ENCODE data around the gene MXD1. TPM values are rescaled to one million over a fixed set of nuclear protein-coding genes. Genes with fewer than 3 reads are reported as not detected.
"Not testable (repeated sequence)": the region's sequence is repeated elsewhere in the genome, so short reads cannot be mapped to it uniquely, and the experiment has no call there.

MXD1 gene
- 12.2 TPM for total RNA-seq

DNA sequence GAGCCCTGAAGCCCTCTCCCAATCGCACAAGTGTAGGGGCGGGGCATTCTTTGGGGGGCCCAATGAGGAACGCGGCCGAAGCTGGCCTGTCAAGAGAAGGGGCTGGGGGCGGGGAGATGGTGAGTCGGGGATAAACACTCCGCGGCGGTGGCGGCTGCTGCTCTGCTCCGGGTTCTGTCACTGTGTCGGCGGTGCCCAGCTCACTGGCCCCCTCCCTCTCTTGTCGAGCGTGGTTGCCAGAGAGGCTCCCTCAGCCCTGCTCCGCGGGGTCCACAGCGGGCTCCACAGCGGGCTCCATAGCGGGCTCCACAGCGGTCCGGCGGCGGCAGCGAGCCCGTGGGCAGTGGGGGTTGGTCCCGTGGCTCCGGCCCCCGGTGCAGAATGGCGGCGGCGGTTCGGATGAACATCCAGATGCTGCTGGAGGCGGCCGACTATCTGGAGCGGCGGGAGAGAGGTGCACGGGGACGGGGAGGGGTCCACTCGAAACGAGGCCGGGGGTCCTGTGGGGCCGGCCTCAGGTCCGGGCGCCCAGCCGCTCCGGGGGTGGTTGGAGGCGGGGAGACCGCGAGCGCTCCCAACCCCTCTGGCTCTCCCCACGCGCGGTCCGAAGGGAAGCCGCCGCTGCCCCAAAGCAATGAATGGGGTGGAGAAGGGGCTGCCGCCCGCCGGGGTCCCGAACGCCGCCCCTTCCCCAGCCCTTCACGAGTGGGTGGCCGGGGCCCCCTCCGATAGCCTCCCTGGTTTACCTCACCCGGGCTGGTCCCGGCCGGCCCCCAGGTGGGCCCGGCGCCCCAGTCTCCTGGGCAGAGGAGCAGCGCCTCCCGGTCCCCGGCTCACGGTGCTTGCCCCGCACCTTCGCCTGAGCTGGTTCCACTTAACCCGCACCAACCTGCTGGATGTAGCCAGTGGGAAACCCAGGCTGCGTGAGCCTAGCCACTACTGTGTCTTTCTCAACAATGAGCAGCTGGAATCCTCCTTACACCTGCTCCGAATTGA is at the start of gene MXD1:
TSS of gene MXD1 (plus strand) at position 160 of the 996 bp plus-strand sequence. CDS start at position 382, 222 bp downstream.
- peak; percentile 22 to 97 for DNase-seq (ENCODE audit: low spot score in 2 of 2)
- no peak for FAIRE-seq

DNA sequence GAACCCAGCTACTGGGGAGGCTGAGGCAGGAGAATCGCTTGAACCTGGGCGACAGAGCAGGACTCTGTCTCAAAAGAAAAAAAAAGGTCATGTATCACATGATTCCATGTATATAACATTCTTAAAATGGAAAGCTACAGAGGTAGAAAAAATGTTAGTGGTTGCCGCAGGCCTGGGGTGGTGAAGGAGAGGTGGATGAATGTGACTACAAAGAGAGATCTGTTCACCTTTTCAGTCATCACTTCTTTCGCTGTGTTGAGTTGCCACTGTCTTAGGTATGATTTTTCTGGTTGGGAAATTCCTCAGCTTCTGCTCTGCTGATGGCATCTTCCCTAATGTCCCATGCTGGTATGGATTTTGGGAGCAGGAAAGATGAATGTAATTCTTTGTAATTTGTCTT is 26.5 kb upstream of the MXD1 start:
- FAIRE-seq, result no peak
- DNase-seq (ENCODE audit: low spot score in 2 of 2), result no peak

DNA sequence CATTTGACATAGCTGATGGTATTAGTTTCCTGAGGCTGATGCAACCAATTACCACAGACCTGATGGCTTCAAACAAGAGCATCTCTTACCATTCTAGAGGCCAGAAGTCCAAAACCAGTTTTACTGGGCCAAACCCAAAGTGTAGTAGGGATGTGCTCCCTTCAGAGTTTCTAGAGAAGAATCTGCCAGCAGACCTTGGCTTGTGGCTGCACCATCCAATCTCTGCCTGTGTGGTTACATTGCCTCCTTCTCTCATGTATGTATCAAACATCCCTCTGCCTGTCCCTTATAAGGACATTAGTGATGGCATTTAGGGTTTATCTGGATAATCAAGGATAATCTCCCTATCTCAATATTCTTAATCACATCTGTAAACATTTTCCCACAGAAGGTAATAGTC is 25.6 kb upstream of the MXD1 start:
- FAIRE-seq (no peak), DNase-seq (ENCODE audit: low spot score in 2 of 2) (no peak)

DNA sequence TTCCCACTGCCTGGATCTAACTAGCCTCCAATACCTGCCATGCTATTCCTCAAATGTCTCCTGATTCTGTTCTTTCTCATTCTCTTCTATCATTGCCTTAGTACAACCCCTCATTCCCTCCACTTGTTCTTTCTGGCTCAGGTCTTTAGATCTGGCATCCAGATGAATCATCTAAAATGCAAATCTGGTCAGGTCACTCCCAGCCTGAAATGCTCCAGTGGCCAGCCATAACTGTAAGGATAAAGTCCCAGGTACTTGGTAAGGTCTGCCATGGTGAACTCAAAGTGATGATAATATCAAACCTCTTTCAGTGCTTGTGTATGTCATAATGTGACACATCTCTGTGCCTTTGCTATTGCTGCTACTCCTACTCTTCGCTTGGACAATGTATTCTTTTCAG is 24.0 kb upstream of the MXD1 start:
- FAIRE-seq, result no peak

GRCh38 chr2:69892838-69893424 is 22.0 kb upstream of the MXD1 start:
- not testable (repeated sequence) for DNase-seq (ENCODE audit: low spot score in 2 of 2); FAIRE-seq

More for the DNA sequence above, 24.0 kb upstream of the MXD1 start:
- no peak for DNase-seq (ENCODE audit: low spot score in 2 of 2)

DNA sequence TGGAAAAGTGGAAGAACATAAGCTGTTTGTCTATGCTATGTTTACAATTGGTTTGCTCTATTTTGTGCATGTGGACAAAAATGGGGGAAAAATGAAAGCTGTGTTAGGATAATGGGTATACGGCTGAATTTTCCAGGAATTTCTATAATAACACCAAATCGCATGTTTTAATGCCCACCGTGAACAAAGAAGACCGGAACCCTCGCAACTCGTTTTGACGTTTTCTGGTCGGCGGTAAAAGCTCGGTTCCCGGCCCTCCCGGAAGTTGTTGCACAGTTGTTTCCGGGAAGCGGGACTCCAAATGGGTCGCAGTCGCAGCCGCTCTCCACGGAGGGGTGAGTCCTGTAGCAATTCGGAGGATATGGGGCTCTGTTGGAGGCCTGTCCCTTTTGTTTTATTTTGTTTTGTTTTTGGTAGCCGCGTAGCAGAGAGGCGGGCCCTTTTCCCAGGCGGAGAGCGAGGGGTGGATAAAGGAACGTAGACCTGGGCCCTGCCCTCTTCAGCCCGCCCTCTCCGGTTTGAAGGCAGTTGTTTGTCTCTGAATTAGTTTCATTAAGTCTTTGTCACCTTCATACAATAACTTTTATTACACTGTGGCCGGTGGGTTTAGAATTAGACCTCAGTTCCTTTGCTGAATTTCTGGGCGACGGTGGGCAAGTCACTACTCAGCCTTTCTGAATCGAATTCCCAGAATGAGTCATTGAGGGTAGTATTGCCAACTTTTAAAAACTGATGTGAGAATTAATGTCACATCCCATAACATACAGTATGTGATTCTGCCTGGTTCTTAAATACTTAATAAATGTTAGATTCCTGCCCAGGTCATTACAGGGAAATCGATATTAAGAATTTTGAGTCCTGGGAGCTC is 21.0 kb upstream of the MXD1 start, which contains the start of gene SNRNP27:
TSS of gene SNRNP27 (plus strand) at position 273 of the 868 bp plus-strand sequence. CDS start at position 302, 29 bp downstream.
- FAIRE-seq (no peak), DNase-seq (ENCODE audit: low spot score in 2 of 2) (peak; percentile 34 to 75)

- FAIRE-seq; DNase-seq (ENCODE audit: low spot score in 2 of 2): not testable (repeated sequence)
These were observed 20.2 kb upstream of the MXD1 start for GRCh38 chr2:69894737-69895136.

DNA sequence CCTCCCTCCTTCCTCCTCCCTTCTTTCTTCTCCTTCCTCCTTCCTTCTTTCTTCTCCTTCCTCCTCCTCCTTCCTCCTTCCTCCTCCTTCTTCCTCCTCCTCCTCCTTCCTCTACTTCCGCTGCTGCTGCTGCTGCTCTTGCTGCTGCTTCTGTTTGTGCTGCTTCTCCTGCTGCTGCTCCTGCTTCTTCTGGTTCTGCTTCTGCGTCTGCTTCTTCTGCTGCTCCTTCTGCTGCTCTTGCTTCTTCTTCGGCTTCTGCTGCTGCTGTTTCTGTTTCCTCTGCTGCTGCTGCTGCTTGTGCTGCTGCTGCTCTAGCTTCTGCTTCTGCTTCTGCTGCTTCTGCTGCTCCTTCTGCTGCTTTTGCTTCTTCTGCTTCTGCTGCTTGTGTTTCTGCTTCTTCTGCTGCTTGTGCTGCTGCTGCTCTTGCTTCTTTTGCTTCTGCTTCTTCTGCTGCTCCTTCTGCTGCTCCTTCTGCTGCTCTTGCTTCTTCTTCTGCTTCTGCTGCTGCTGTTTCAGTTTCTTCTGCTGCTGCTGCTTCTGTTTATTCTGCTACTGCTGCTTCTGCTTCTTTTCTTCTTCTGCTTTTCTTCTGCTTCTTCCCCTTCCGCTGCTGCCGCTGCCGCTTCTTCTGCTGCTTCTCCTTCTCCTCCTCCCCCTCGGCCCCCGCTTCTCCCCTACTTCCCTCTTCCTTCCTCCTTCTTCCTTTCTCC is 12.5 kb upstream of the MXD1 start:
- no peak for FAIRE-seq
- DNase-seq (ENCODE audit: low spot score in 2 of 2), result no peak

- DNase-seq (ENCODE audit: low spot score in 2 of 2), result no peak
- no peak for FAIRE-seq
These were observed 7.7 kb upstream of the MXD1 start for GRCh38 chr2:69907216-69907615.

DNA sequence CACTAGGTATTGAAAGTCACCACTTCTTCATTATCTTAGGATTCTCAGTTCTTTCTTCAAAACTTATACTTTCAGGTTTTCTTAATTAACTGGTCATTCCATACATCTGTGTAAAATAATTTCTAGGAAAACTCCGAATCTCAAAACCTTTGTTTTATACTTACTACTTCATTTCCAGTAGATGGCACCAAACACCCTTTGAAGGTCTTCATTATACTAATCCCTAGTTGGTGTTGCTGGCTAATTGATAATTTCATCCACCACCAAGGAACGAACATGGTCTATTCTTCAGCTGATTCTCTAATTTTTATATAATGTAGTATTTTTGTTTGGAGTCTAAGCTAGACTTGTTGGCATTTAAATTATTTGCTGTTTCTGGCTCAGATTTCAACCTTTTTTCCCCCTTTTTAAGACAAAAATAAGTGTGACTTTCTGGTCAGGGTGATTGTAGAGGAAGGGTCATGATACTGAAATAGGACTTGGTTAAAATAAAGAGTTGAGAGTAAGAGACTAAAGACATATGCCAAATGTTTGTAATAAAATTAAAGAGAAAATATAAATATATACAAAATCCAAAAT is 2.8 kb upstream of the MXD1 start:
- DNase-seq (ENCODE audit: low spot score in 2 of 2), result peak in 1 of 2 donors; percentile 28

GRCh38 chr2:69914164-69914949 is 552 bp upstream of the MXD1 start:
- FAIRE-seq, result peak; percentile 99

More for the DNA sequence above, 2.8 kb upstream of the MXD1 start:
- peak; percentile 98 for FAIRE-seq

GRCh38 chr2:69916106-69916505 is 1.2 kb downstream of the MXD1 start:
- no peak for FAIRE-seq

More at GRCh38 chr2:69914164-69914949, 552 bp upstream of the MXD1 start:
- peak in 1 of 2 donors; percentile 93 for DNase-seq (ENCODE audit: low spot score in 2 of 2)

GRCh38 chr2:69917852-69918251 is 2.9 kb downstream of the MXD1 start:
- DNase-seq (ENCODE audit: low spot score in 2 of 2), result peak in 1 of 2 donors; percentile 33
- FAIRE-seq, result no peak

More at GRCh38 chr2:69916106-69916505, 1.2 kb downstream of the MXD1 start:
- DNase-seq (ENCODE audit: low spot score in 2 of 2), result no peak

DNA sequence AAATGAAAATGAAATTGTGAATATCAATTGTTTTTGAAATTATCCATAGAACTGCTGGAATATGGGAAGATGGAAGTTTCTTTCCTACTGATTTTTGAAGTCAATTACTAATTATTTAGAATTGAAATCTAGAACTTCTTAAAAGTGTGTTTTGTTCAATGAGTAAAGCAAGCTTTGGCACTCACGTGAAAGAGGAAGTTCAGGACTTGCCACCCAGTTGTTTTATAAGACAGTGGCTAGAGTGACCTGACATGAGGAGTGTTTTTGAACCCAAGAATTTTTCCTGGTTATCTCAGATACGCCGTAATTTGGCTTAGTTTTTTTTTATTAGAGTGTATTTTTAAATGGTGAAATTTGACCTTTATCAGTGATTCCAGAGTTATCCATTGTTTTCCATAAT is 3.5 kb downstream of the MXD1 start:
- FAIRE-seq (no peak), DNase-seq (ENCODE audit: low spot score in 2 of 2) (no peak)

- DNase-seq (ENCODE audit: low spot score in 2 of 2) (no peak), FAIRE-seq (no peak)
These were observed 8.2 kb downstream of the MXD1 start for GRCh38 chr2:69923116-69923515.

DNA sequence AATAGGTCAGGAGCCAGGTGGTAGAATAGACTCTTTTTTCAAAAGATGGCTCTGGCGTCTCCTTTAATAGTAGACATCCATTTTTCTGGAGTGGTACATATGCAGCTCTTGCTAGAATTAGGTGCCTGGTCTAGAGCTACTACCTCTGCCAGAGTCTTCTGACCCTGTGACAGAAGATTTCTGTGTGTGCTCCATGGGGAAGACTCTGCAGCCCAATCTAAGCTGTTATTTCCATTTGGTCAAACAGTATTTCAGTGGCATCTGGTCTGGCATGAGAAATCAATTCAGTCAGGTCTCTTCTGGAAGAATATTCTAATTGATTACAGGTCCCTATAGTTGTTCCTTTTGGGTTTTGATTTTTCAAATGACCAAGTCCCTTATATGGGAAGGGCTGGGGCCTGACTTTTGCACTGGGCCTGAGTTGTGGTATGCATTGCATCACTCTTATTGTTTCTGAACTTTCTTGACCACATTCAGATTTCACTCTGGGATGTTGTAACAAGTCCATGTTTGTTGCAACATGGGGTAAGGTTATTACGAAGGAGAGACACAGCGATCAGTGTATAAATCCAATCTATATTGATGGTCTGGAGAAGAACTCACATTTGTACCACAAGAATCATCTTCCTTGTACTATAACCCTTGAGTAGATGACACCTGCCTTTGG is 12.1 kb downstream of the MXD1 start:
- DNase-seq (ENCODE audit: low spot score in 2 of 2) (no peak), FAIRE-seq (no peak)

- DNase-seq (ENCODE audit: low spot score in 2 of 2) (no peak), FAIRE-seq (no peak)
These were observed 17.1 kb downstream of the MXD1 start for GRCh38 chr2:69931832-69932595.
